ENCODE measurements around the gene MRPS6. TPM values are rescaled to one million over a fixed set of nuclear protein-coding genes. Genes with fewer than 3 reads are reported as not detected.

The MRPS6 gene
- total RNA-seq, 4 donors from 2014 or later = 33.1 to 63.7 (median 39.3) TPM

GRCh38 chr21:34061983-34062382, 11.4 kb upstream of the MRPS6 start:
- no peaks in the 10 kb centered on the region for H3K36me3 ChIP-seq
- ATAC-seq = no peak
- no peak overlapping the region for H3K4me3 ChIP-seq
- WGBS, 2 donors (ENCODE audit: low coverage in 1 of 2) = 81 to 84% methylated on average over 3 of the region's 3 CpGs
- H3K4me1 ChIP-seq = no peaks in the 10 kb centered on the region
- H3K9me3 ChIP-seq = no peaks in the 10 kb centered on the region
- TF ChIP-seq POLR2A (IDR thresholded peaks at IDR 0.05) = no peak
- no peak for TF ChIP-seq POLR2AphosphoS5 (IDR thresholded peaks at IDR 0.05)
- TF ChIP-seq EP300 (IDR thresholded peaks at IDR 0.05) = no peak
- TF ChIP-seq CTCF (IDR thresholded peaks at IDR 0.05) = no peak
- H3K27me3 ChIP-seq = no peaks in the 10 kb centered on the region
- H3K27ac ChIP-seq = no peak overlapping the region

- H3K9me3 ChIP-seq = no peaks in the 10 kb centered on the region
- no peaks in the 10 kb centered on the region for H3K4me1 ChIP-seq
- no peak overlapping the region for H3K4me3 ChIP-seq
- 57 to 69% methylated on average over 3 of the region's 3 CpGs for WGBS, 2 donors (ENCODE audit: low coverage in 1 of 2)
- no peak overlapping the region for H3K27ac ChIP-seq
- TF ChIP-seq EP300 (IDR thresholded peaks at IDR 0.05) (no peak), CTCF (IDR thresholded peaks at IDR 0.05) (no peak), POLR2A (IDR thresholded peaks at IDR 0.05) (no peak), POLR2AphosphoS5 (IDR thresholded peaks at IDR 0.05) (no peak)
- H3K27me3 ChIP-seq = no peaks in the 10 kb centered on the region
- no peaks in the 10 kb centered on the region for H3K36me3 ChIP-seq
- no peak for ATAC-seq
These were observed 8.4 kb upstream of the MRPS6 start for GRCh38 chr21:34065027-34065426.

- 81 to 90% methylated on average over 9 of the region's 9 CpGs for WGBS, 2 donors (ENCODE audit: low coverage in 1 of 2)
These were observed 1.7 kb upstream of the MRPS6 start for GRCh38 chr21:34071683-34072082.

GRCh38 chr21:34072145-34073031, 990 bp upstream of the MRPS6 start:
- ATAC-seq = peak; percentile 37
- Histone ChIP-seq H3K27ac (peak overlapping the region; percentile 8 to 93 (median 90)), H3K36me3 (no peaks in the 10 kb centered on the region), H3K27me3 (no peaks in the 10 kb centered on the region), H3K9me3 (no peaks in the 10 kb centered on the region), H3K4me3 (peak overlapping the region; percentile 46 to 80), H3K4me1 (peaks cover 0 to 45% (median 6%) of the 10 kb centered on the region in 3 donors)
- TF ChIP-seq POLR2AphosphoS5 (IDR thresholded peaks at IDR 0.05) (peak; percentile 11), POLR2A (IDR thresholded peaks at IDR 0.05) (no peak)
- 60 to 87% methylated on average over 8 to 11 of the region's 32 CpGs for WGBS, 2 donors (ENCODE audit: low coverage in 1 of 2)

More at GRCh38 chr21:34071683-34072082, 1.7 kb upstream of the MRPS6 start:
- H3K36me3 ChIP-seq = no peaks in the 10 kb centered on the region
- peak overlapping the region in 2 of 4 donors; percentile 88 to 93 for H3K27ac ChIP-seq
- TF ChIP-seq POLR2AphosphoS5 (IDR thresholded peaks at IDR 0.05) = no peak
- no peak for TF ChIP-seq EP300 (IDR thresholded peaks at IDR 0.05)
- TF ChIP-seq POLR2A (IDR thresholded peaks at IDR 0.05) = no peak
- no peak for TF ChIP-seq CTCF (IDR thresholded peaks at IDR 0.05)
- no peak for ATAC-seq
- no peak overlapping the region for H3K4me3 ChIP-seq
- peaks cover 0 to 38% (median 6%) of the 10 kb centered on the region in 3 donors for H3K4me1 ChIP-seq
- no peaks in the 10 kb centered on the region for H3K27me3 ChIP-seq
- H3K9me3 ChIP-seq = no peaks in the 10 kb centered on the region

GRCh38 chr21:34073749-34074282, 438 bp downstream of the MRPS6 start:
- Histone ChIP-seq H3K4me1 (peaks cover 6 to 58% (median 6%) of the 10 kb centered on the region in 3 donors), H3K4me3 (peak overlapping the region; percentile 80 to 84), H3K9me3 (no peaks in the 10 kb centered on the region), H3K27ac (peak overlapping the region in 3 of 4 donors; percentile 88 to 93 (median 91)), H3K36me3 (no peaks in the 10 kb centered on the region), H3K27me3 (no peaks in the 10 kb centered on the region)
- WGBS, 2 donors (ENCODE audit: low coverage in 1 of 2) = 0% methylated on average over 24 to 25 of the region's 95 CpGs
- ATAC-seq = peak; percentile 71
- TF ChIP-seq POLR2AphosphoS5 (IDR thresholded peaks at IDR 0.05) = no peak
- no peak for TF ChIP-seq EP300 (IDR thresholded peaks at IDR 0.05)
- peak in 1 of 4 experiments; percentile 2 for TF ChIP-seq CTCF (IDR thresholded peaks at IDR 0.05)
